HL-60 (cell line): ENCODE results near the gene ARL4D.

Experiments
- CTCF ChIP-seq: IDR thresholded peaks from one replicate; pipeline ENCODE4 v1.5.1; 2011; ENCODE audit warnings: low read length, control low read depth, inconsistent platforms; ENCODE audit not compliant: insufficient read depth
- GABPA ChIP-seq: IDR thresholded peaks from 2 replicates; pipeline ENCODE4 v1.6.1; 2012; ENCODE audit warnings: low read depth
- POLR2AphosphoS5 ChIP-seq: IDR thresholded peaks from 2 replicates; pipeline ENCODE4 v1.6.1; 2012; ENCODE audit warnings: low read depth

DNA sequence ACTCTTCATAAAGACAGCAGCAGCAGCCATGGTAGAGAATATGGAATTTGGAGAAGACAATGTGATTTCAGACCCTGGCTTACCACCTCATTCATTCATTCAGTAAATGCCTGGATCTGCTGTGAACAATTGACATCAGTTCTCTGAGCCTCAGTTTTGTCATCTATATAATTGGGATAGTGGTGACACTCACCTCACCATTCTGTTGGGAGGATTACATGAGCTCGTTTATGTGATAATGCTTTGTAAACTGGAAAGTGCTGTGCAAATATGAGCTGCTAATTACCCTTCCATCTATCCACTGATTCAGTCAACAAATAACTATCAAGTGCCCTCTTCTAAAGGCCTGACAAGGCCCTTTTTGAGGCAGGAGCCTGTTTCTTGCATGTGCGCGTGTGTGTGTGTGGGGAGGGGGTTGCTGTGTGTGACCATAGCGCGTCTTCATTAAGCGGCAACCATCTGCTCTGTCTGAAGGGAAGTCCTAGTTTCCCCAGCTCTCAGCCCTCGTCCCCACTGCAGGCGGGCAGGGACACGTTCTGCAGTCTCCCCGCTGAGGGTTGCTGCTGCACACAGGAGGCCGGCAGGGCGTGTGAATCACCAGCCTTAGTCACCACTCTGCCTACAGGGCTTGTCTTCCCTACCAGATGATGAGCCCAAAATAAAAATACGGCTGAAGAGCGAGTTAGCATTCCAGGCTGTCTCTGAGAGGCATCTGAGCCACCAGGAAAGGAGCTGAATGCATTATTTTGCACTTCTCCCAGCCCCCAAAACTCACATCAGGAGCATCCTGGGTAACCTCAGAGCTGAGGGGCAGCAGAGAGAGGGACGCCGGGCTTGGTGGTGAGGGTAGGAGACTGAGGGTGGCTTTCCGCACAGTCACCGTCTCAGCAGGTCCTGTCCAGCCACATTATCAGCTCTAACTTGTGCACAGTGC is 19.9 kb downstream of the ARL4D start:
- TF ChIP-seq CTCF, result no peak
- no peak for TF ChIP-seq POLR2AphosphoS5
- TF ChIP-seq GABPA, result no peak
